ENCODE measurements around the gene CHMP1A. TPM values are rescaled to one million over a fixed set of nuclear protein-coding genes. Genes with fewer than 3 reads are reported as not detected.

The CHMP1A gene
- total RNA-seq, 2 donors from 2014 or later = 75.3 to 76.9 TPM

DNA sequence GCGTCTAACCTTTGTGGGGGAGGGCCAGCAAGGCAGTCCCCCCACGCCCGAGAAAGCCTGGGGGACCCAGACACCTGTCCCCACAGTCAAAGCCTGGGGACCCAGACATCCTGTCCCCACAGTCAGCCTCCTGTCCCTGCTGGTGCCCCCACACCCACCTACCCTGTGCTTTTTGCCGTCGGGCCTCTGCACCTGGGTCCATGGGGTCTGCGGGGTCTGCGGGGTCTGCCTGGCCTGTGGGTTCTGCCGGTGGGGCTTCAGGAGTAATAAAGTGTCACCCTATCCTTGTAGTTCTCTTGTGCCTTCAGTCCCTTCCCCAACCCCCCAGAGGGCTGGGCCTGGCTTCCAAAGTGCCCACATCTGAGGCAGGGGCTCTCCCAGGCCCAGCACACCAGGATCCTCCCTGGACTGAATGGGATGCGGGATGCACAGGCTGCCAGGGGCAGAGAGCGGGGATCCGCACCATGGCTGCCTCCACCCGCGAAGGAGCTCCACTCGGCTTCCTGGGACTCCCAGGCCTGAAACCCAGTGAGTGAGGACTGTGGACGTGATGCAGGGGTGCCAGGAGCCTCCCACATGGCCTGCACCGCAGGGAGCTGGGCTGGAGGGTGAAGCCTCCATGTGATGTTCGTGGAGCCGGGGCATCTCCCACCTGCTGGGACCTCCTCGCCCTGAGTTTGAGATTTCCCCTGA lies 60.4 kb downstream of the CHMP1A start:
- Mint-ChIP-seq H3K4me3 (no peak overlapping the region), H3K36me3 (ENCODE audit: low read depth) (no peaks in the 10 kb centered on the region), H3K27me3 (no peaks in the 10 kb centered on the region), H3K27ac (no peak overlapping the region), H3K4me1 (peaks cover 17% of the 10 kb centered on the region)
- DNase-seq (no peak), ATAC-seq (no peak)
- H3K9me3 ChIP-seq (ENCODE audit: control insufficient read depth, low read length, poor library complexity, severe bottlenecking) = no peaks in the 10 kb centered on the region

DNA sequence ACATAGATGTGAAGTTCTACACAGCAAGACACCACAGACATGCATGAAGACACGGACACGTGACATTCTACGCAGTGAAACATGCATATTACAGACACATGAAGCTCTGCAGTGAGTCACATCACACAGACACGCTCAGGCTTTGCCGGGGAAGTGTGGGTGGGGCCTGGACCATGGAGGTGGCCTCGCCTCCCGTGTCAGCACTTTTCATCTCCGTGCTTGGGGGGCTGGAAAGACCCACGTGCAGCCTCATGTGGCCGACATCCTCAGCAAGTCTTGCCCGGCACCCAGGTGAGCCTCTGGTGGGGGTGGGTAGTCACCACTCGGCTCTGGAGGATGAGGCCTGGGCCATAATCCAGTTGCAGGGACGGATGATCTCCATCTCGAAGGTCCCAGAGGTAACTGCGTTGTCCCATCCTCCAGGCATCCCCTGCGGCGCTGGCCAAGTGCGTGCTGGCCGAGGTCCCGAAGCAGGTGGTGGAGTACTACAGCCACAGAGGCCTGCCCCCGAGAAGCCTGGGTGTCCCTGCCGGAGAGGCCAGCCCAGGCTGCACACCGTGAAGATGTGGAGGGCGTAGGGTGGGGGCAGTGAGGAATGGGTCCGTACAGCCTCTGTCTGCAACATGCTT lies 61.3 kb downstream of the CHMP1A start:
- no peaks in the 10 kb centered on the region for H3K27me3 Mint-ChIP-seq
- H3K9me3 ChIP-seq (ENCODE audit: control insufficient read depth, low read length, poor library complexity, severe bottlenecking) = no peaks in the 10 kb centered on the region
- no peak overlapping the region for H3K27ac Mint-ChIP-seq
- no peaks in the 10 kb centered on the region for H3K36me3 Mint-ChIP-seq (ENCODE audit: low read depth)
- peaks cover 17% of the 10 kb centered on the region for H3K4me1 Mint-ChIP-seq
- ATAC-seq (no peak), DNase-seq (no peak)
- H3K4me3 Mint-ChIP-seq = no peak overlapping the region

DNA sequence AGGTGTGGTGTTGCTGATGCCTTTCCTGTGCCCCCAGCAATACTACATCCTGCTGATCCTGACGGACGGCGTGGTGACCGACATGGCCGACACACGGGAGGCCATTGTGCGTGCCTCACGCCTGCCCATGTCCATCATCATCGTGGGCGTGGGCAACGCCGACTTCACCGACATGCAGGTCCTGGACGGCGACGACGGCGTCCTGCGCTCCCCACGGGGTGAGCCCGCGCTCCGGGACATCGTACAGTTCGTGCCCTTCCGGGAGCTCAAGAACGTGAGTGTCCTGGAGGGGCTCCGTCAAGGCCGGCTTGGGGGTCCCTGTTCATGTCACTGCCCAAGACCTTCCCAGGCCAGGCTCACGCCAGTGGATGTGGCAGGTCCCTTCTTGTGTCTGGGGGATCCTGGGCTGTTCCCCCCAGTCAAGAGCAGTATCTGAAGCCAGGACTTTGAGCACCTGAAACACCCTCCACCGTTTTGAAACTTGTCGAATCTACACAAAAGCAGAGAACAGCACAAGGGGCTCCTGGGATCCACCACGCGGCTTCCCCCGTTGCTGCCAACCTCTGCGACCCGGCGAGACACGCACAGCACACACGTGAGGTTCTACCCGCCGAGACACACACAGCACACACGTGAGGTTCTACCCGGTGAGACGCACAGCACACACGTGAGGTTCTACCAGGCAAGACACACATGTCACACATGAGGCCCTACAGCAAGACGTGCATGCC lies 62.0 kb downstream of the CHMP1A start:
- H3K9me3 ChIP-seq (ENCODE audit: control insufficient read depth, low read length, poor library complexity, severe bottlenecking) = no peaks in the 10 kb centered on the region
- DNase-seq = no peak
- no peak overlapping the region for H3K27ac Mint-ChIP-seq
- ATAC-seq = no peak
- no peak overlapping the region for H3K4me3 Mint-ChIP-seq
- no peaks in the 10 kb centered on the region for H3K36me3 Mint-ChIP-seq (ENCODE audit: low read depth)
- peaks cover 17% of the 10 kb centered on the region for H3K4me1 Mint-ChIP-seq
- H3K27me3 Mint-ChIP-seq = no peaks in the 10 kb centered on the region

Other genes with a start within 250 kb of the CHMP1A start
- 100 to 1,000 TPM; 197 to 251 TPM for gene ANKRD11, start 167.1 kb downstream of the CHMP1A start, total RNA-seq
- 100 to 1,000 TPM; 140 to 154 TPM for gene SPG7, start 149.3 kb downstream of the CHMP1A start, total RNA-seq
- 1,000 to 10,000 TPM; 4,192 to 4,476 TPM for gene RPL13, start 97.0 kb downstream of the CHMP1A start, total RNA-seq
- gene CPNE7, start 82.0 kb downstream of the CHMP1A start, total RNA-seq = 1 to 10 TPM; 4.7 to 8.2 TPM
- not detected for gene DPEP1, start 44.1 kb downstream of the CHMP1A start, total RNA-seq
- gene SPATA33, start 128 bp upstream of the CHMP1A start, total RNA-seq = 10 to 100 TPM in 1 of 2 donors, 1 to 10 TPM in 1; 8.3 to 10.1 TPM
- gene CDK10, start 29.0 kb upstream of the CHMP1A start, total RNA-seq = 10 to 100 TPM; 83.0 to 86.0 TPM
- gene SPATA2L, start 44.0 kb upstream of the CHMP1A start, total RNA-seq = 10 to 100 TPM; 20.6 to 30.8 TPM
- 10 to 100 TPM; 18.8 to 23.2 TPM for gene VPS9D1, start 63.2 kb upstream of the CHMP1A start, total RNA-seq
- gene ZNF276, start 63.8 kb upstream of the CHMP1A start, total RNA-seq = 100 to 1,000 TPM; 103 to 104 TPM
- 10 to 100 TPM; 10.7 to 12.7 TPM for gene FANCA, start 158.9 kb upstream of the CHMP1A start, total RNA-seq
- gene SPIRE2, start 170.8 kb upstream of the CHMP1A start, total RNA-seq = 1 to 10 TPM; 1.3 to 3.3 TPM
- 100 to 1,000 TPM; 393 to 428 TPM for gene TCF25, start 215.9 kb upstream of the CHMP1A start, total RNA-seq

Measured in T-helper 17 cell (primary cell).